A549 (cell line): ENCODE measurements around the gene FAHD2B. TPM values are rescaled to one million over a fixed set of nuclear protein-coding genes. Genes with fewer than 3 reads are reported as not detected.
"Not testable (repeated sequence)": the region's sequence is repeated elsewhere in the genome, so short reads cannot be mapped to it uniquely, and the experiment has no call there.

ENCODE experiments used
- ATAC-seq, 2 experiments: fragments of 200-7000 bp in 1 of 2; fragments of >200 bp in 1 of 2; cut with Nextera tagmentation in 1 of 2; cut with Tn5 transposase in 1 of 2; 3 replicates each; pipeline versions ENCODE4 v1.8.0 to v1.9.1; 2018 to 2020; ENCODE audit warnings: mild to moderate bottlenecking in 1 of 2, moderate library complexity in 1 of 2
- CTCF ChIA-PET: fragments of 300-600 bp; sonication (Branson Sonifier 250); formaldehyde crosslinking; extraction: SDS; loops from one replicate; lab custom pipeline; 2021; ENCODE audit warnings: antibody characterized with exemption, inconsistent platforms; lab: Yijun Ruan, JAX
- POLR2A ChIA-PET: fragments of 350-600 bp; formaldehyde crosslinking; extraction: SDS; loops from one replicate; lab custom pipeline; 2021; ENCODE audit warnings: antibody characterized with exemption, inconsistent platforms; lab: Yijun Ruan, JAX
- DNase-seq, 2 experiments: peaks; one replicate each; pipeline versions ENCODE4 v3.0.0 to v3.0.0-alpha.2; 2011 to 2016; ENCODE audit warnings: low read depth in 1 of 2, low spot score in 1 of 2
- FAIRE-seq: peaks from 2 replicates; lab custom pipeline; 2011; peaks lifted over from hg19 to GRCh38; lab: Jason Lieb, UNC
- H3K27ac ChIP-seq, 2 experiments: fragments of >200 bp; sonication (Bioruptor Twin); formaldehyde crosslinking; 3 replicates each; pipeline ENCODE4 v1.5.1; 2016 to 2017
- H3K4me1 ChIP-seq: fragments of >200 bp; sonication (Bioruptor Twin); formaldehyde crosslinking; 3 replicates; pipeline ENCODE4 v1.6.1; 2016
- H3K4me2 ChIP-seq: fragments of >200 bp; sonication (Bioruptor Twin); formaldehyde crosslinking; 3 replicates; pipeline ENCODE4 v1.6.1; 2016
- H3K4me3 ChIP-seq: fragments of >200 bp; sonication (Bioruptor Twin); formaldehyde crosslinking; 3 replicates; pipeline ENCODE4 v1.5.1; 2016
- H3K9me3 ChIP-seq: fragments of >200 bp; sonication (Bioruptor Twin); formaldehyde crosslinking; 3 replicates; pipeline ENCODE4 v1.6.1; 2016
- BCL3 ChIP-seq: fragments of >200 bp; sonication (Bioruptor Twin); formaldehyde crosslinking; IDR thresholded peaks from 3 replicates; pipeline ENCODE4 v1.6.1; 2016
- CEBPB ChIP-seq, 2 experiments: fragments of >200 bp in 1 of 2; sonication (Bioruptor Twin) in 1 of 2; formaldehyde crosslinking in 1 of 2; IDR thresholded peaks; 2 replicates each; pipeline ENCODE4 v1.6.1; 2012 to 2016
- EHF ChIP-seq: fragments of 250-450 bp; sonication (Bioruptor Pico); IDR thresholded peaks from 2 replicates; pipeline ENCODE4 v1.5.0; 2020; ENCODE audit warnings: mild to moderate bottlenecking
- ELK1 ChIP-seq: fragments of 150-350 bp; IDR thresholded peaks from 2 replicates; pipeline ENCODE4 v1.6.1; 2014; ENCODE audit warnings: low read depth, mild to moderate bottlenecking, low read length
- ESRRA ChIP-seq: fragments of 150-350 bp; IDR thresholded peaks from 2 replicates; pipeline ENCODE4 v1.6.1; 2014; ENCODE audit warnings: mild to moderate bottlenecking, low read length, borderline replicate concordance
- FOSB ChIP-seq: fragments of 250-450 bp; sonication (Bioruptor Pico); IDR thresholded peaks from 2 replicates; pipeline ENCODE4 v1.5.0; 2020; ENCODE audit warnings: mild to moderate bottlenecking, moderate library complexity
- GATA3 ChIP-seq: IDR thresholded peaks from 2 replicates; pipeline ENCODE4 v1.6.1; 2012; ENCODE audit warnings: borderline replicate concordance
- HEYL ChIP-seq: fragments of 250-450 bp; sonication (Bioruptor Pico); IDR thresholded peaks from 2 replicates; pipeline ENCODE4 v1.8.0; 2021; ENCODE audit warnings: mild to moderate bottlenecking, moderate library complexity
- HOXA7 ChIP-seq: fragments of 250-450 bp; sonication (Bioruptor Pico); IDR thresholded peaks from 2 replicates; pipeline ENCODE4 v1.5.0; 2020; ENCODE audit warnings: mild to moderate bottlenecking, moderate library complexity
- HOXB5 ChIP-seq: fragments of 250-450 bp; sonication (Bioruptor Pico); IDR thresholded peaks from 2 replicates; pipeline ENCODE4 v1.5.0; 2020; ENCODE audit warnings: mild to moderate bottlenecking, moderate library complexity
- NPAS2 ChIP-seq: fragments of 250-450 bp; sonication (Bioruptor Pico); IDR thresholded peaks from 2 replicates; pipeline ENCODE4 v1.8.0; 2022; ENCODE audit warnings: mild to moderate bottlenecking, moderate library complexity, borderline replicate concordance
- PBX3 ChIP-seq: IDR thresholded peaks from 2 replicates; pipeline ENCODE4 v1.6.1; 2012
- PHF8 ChIP-seq: fragments of 200-600 bp; sonication (generic); IDR thresholded peaks from 2 replicates; pipeline ENCODE4 v1.6.1; 2016; ENCODE audit warnings: low read depth, mild to moderate bottlenecking, antibody characterized with exemption, moderate library complexity, borderline replicate concordance
- POLR2A ChIP-seq: IDR thresholded peaks from 2 replicates; pipeline ENCODE4 v1.6.1; 2012; ENCODE audit warnings: mild to moderate bottlenecking, low read length
- RCOR1 ChIP-seq: fragments of 150-350 bp; IDR thresholded peaks from 2 replicates; pipeline ENCODE4 v1.6.1; 2014; ENCODE audit warnings: antibody characterized with exemption, low read length, low read depth
- SREBF2 ChIP-seq: fragments of 450-650 bp; IDR thresholded peaks from 2 replicates; pipeline ENCODE4 v1.6.1; 2014; ENCODE audit warnings: mild to moderate bottlenecking, moderate library complexity
- USF2 ChIP-seq: fragments of 450-650 bp; IDR thresholded peaks from 2 replicates; pipeline ENCODE4 v1.6.1; 2014; ENCODE audit warnings: antibody characterized with exemption
- ZNF302 ChIP-seq: fragments of 250-450 bp; sonication (Bioruptor Pico); IDR thresholded peaks from 2 replicates; pipeline ENCODE4 v1.9.0; 2021; ENCODE audit warnings: inconsistent platforms, mild to moderate bottlenecking, moderate library complexity
- WGBS: methylation state at CpG from one replicate; pipeline ENCODE4 v1.1.6; 2017; ENCODE audit errors: missing lambda C conversion rate; 5-methylcytosine and 5-hydroxymethylcytosine counted together
- polyA plus RNA-seq, 4 experiments: library from polyadenylated mRNA; depleted of rRNA in 3 of 4; stranded (reverse); fragments of >200 nt; fragmentation: RNase III in 1 of 4; extraction: RNeasy Plus Mini Kit Qiagen cat#74134 plus additional on column Dnase treatment in 1 of 4; gene quantifications; 2 replicates in 3 of 4; 3 replicates in 1 of 4; pipeline ENCODE4 v1.2.3, GENCODE V29; 2011 to 2017

The FAHD2B gene
- polyA plus RNA-seq, 2 of the 4 experiments (the other 2 are of a cell fraction): 9.2 to 11.9 TPM

- FAIRE-seq (no peak), DNase-seq (no peak), ATAC-seq (peak in 1 of 2 experiments; percentile 56; a peak in 3 of 6 replicates)
- TF ChIP-seq FOSB (CRISPR knock-in tag) (no peak), HEYL (CRISPR knock-in tag) (no peak), BCL3 (no peak), ELK1 (no peak), ESRRA (no peak), PBX3 (no peak), HOXA7 (CRISPR knock-in tag) (no peak), GATA3 (no peak), RCOR1 (no peak)
- Histone ChIP-seq H3K9me3 (no peaks in the 10 kb centered on the region), H3K4me2 (no peak overlapping the region), H3K27ac (no peak overlapping the region), H3K4me1 (no peaks in the 10 kb centered on the region), H3K4me3 (no peak overlapping the region)
- ChIA-PET CTCF (no interaction called here), POLR2A (no interaction called here)
- WGBS: 8% methylated on average over 1 of the region's 1 CpG
Measured at GRCh38 chr2:97068074-97068473, 26.6 kb downstream of the FAHD2B start.

GRCh38 chr2:97067279-97068004 is 27.2 kb downstream of the FAHD2B start:
- Histone ChIP-seq H3K4me1 (no peaks in the 10 kb centered on the region), H3K27ac (no peak overlapping the region), H3K9me3 (no peaks in the 10 kb centered on the region), H3K4me2 (no peak overlapping the region), H3K4me3 (no peak overlapping the region)
- no peak for TF ChIP-seq POLR2A
- TF ChIP-seq EHF (CRISPR knock-in tag): no peak
- no peak for TF ChIP-seq HOXB5 (CRISPR knock-in tag)
- TF ChIP-seq USF2: no peak
- TF ChIP-seq ZNF302 (CRISPR knock-in tag): no peak
- TF ChIP-seq CEBPB (IDR thresholded peaks at IDR 0.05): no peak
- TF ChIP-seq SREBF2: no peak
- no peak for TF ChIP-seq PHF8
- no peak for TF ChIP-seq NPAS2 (CRISPR knock-in tag)
- no peak for TF ChIP-seq ESRRA
- ATAC-seq (peak; percentile 60 to 70; a peak in 3 of 6 replicates), FAIRE-seq (no peak), DNase-seq (peak in 1 of 2 experiments; percentile 12)
- ChIA-PET CTCF (no interaction called here), POLR2A (no interaction called here)
- WGBS: 5% methylated on average over 5 of the region's 5 CpGs

- POLR2A ChIA-PET: not testable (repeated sequence)
Measured at GRCh38 chr2:97066030-97066429, 28.7 kb downstream of the FAHD2B start.

GRCh38 chr2:97062020-97062419 is 32.7 kb downstream of the FAHD2B start:
- H3K4me3 ChIP-seq, DNase-seq, FAIRE-seq, ATAC-seq, CTCF ChIA-PET, POLR2A ChIA-PET, H3K4me2 ChIP-seq, H3K9me3 ChIP-seq, H3K27ac ChIP-seq, H3K4me1 ChIP-seq: not testable (repeated sequence)
- WGBS: 10% methylated on average over 1 of the region's 1 CpG

More at GRCh38 chr2:97066030-97066429, 28.7 kb downstream of the FAHD2B start:
- H3K4me2 ChIP-seq, H3K9me3 ChIP-seq, H3K4me3 ChIP-seq, H3K27ac ChIP-seq, DNase-seq, H3K4me1 ChIP-seq, ATAC-seq, FAIRE-seq, CTCF ChIA-PET: not testable (repeated sequence)
- 23% methylated on average over 5 of the region's 5 CpGs for WGBS

- not testable (repeated sequence) for FAIRE-seq
Measured at GRCh38 chr2:97059782-97060181, 34.9 kb downstream of the FAHD2B start.

GRCh38 chr2:97056150-97056549 is 38.5 kb downstream of the FAHD2B start:
- H3K4me2 ChIP-seq, H3K27ac ChIP-seq, POLR2A ChIA-PET, FAIRE-seq, H3K4me3 ChIP-seq, CTCF ChIA-PET, DNase-seq, H3K9me3 ChIP-seq, H3K4me1 ChIP-seq: not testable (repeated sequence)
- ATAC-seq: peak; percentile 40 to 59; a peak in 3 of 6 replicates
- WGBS: 42% methylated on average over 3 of the region's 3 CpGs

More at GRCh38 chr2:97059782-97060181, 34.9 kb downstream of the FAHD2B start:
- H3K4me3 ChIP-seq, H3K4me1 ChIP-seq, H3K4me2 ChIP-seq, POLR2A ChIA-PET, CTCF ChIA-PET, DNase-seq, H3K27ac ChIP-seq, H3K9me3 ChIP-seq: not testable (repeated sequence)
- WGBS: 4% methylated on average over 3 of the region's 7 CpGs
- ATAC-seq: peak; percentile 43 to 52; a peak in 2 of 6 replicates
